Measurements from ENCODE around the gene VPS29. TPM values are rescaled to one million over a fixed set of nuclear protein-coding genes. Genes with fewer than 3 reads are reported as not detected.

Gene VPS29
- total and polyA plus RNA-seq, 2 donors (not counting 1 experiment from before 2014, with no cell fraction given): 115 to 118 TPM

DNA sequence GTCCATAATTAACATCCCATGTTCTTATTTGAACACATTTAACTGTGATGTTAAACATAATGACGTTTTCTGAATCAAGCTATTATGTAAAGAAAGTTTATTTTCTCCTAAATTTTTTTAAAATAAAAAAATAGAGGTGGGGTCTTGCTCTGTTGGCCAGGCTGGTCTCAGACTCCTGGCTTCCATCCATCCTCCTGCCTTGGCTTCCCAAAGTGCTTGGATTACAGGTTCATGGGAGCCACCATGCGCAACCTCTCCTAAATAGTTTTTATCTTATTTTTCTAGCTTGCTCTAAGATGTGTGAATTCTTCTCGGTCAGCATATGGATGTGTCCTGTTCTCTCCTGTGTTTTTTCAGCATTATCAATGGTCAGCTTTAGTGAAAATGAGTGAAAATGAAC, 3.4 kb upstream of the VPS29 start:
- H3K27ac ChIP-seq (ENCODE audit: low read length in 2 of 2): no peak overlapping the region
- H3K9me3 ChIP-seq (ENCODE audit: control extremely low read depth in 1 of 3, control insufficient read depth in 2 of 3, insufficient read depth in 1 of 3, low read length in 2 of 3): no peaks in the 10 kb centered on the region
- no peaks in the 10 kb centered on the region for H3K27me3 ChIP-seq (replicated peaks in 1 of 4; ENCODE audit: control extremely low read depth in 1 of 4, control insufficient read depth in 3 of 4, insufficient read depth in 4 of 4, low read length in 3 of 4)
- TF ChIP-seq EZH2 (IDR thresholded peaks at IDR 0.05; ENCODE audit: borderline replicate concordance, insufficient read depth, low read depth, low read length, poor library complexity, severe bottlenecking): no peak
- TF ChIP-seq, protein P1, sequence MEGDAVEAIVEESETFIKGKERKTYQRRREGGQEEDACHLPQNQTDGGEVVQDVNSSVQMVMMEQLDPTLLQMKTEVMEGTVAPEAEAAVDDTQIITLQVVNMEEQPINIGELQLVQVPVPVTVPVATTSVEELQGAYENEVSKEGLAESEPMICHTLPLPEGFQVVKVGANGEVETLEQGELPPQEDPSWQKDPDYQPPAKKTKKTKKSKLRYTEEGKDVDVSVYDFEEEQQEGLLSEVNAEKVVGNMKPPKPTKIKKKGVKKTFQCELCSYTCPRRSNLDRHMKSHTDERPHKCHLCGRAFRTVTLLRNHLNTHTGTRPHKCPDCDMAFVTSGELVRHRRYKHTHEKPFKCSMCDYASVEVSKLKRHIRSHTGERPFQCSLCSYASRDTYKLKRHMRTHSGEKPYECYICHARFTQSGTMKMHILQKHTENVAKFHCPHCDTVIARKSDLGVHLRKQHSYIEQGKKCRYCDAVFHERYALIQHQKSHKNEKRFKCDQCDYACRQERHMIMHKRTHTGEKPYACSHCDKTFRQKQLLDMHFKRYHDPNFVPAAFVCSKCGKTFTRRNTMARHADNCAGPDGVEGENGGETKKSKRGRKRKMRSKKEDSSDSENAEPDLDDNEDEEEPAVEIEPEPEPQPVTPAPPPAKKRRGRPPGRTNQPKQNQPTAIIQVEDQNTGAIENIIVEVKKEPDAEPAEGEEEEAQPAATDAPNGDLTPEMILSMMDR (IDR thresholded peaks at IDR 0.05): no peak
- Mint-ChIP-seq H3K4me1 (peaks cover 18% of the 10 kb centered on the region), H3K27me3 (no peaks in the 10 kb centered on the region), H3K4me3 (no peak overlapping the region), H3K9me3 (ENCODE audit: insufficient read depth) (no peaks in the 10 kb centered on the region), H3K27ac (no peak overlapping the region)
- H3K4me3 ChIP-seq (ENCODE audit: control extremely low read depth in 1 of 5, extremely low read depth in 1 of 5, insufficient read depth in 1 of 5, low read depth in 2 of 5, low read length in 4 of 5): no peak overlapping the region
- peaks cover 15 to 18% of the 10 kb centered on the region in 2 donors for H3K4me1 ChIP-seq (ENCODE audit: control insufficient read depth in 2 of 2, insufficient read depth in 2 of 2, low read length in 2 of 2)
- no peak overlapping the region for H3K9ac ChIP-seq (ENCODE audit: low read length)
- ATAC-seq (ENCODE audit: low read depth) (no peak), DNase-seq (no peak)
- no CpG with 5 or more reads among the region's 3 CpGs for WGBS (ENCODE audit: insufficient coverage)
- H3K79me2 ChIP-seq (ENCODE audit: control insufficient read depth, insufficient read depth, low read length): peaks cover 24% of the 10 kb centered on the region
- intact Hi-C loops (cut with micrococcal nuclease): no loop called here
- H2AFZ ChIP-seq (ENCODE audit: insufficient read depth, low read depth, low read length, poor library complexity, severe bottlenecking): no peak overlapping the region
- CTCF ChIA-PET: no interaction called here
- H4K20me1 ChIP-seq (ENCODE audit: control insufficient read depth, insufficient read depth, low read length, poor library complexity, severe bottlenecking): no peaks in the 10 kb centered on the region
- no peak overlapping the region for H3K4me2 ChIP-seq (replicated peaks; ENCODE audit: low read depth, low read length, poor library complexity, severe bottlenecking)
- POLR2A ChIA-PET: no interaction called here
- H3K36me3 ChIP-seq (replicated peaks in 1 of 2; ENCODE audit: control extremely low read depth in 1 of 2, control insufficient read depth in 1 of 2, extremely low read depth in 1 of 2, insufficient read depth in 2 of 2, low read length in 1 of 2): no peaks in the 10 kb centered on the region

DNA sequence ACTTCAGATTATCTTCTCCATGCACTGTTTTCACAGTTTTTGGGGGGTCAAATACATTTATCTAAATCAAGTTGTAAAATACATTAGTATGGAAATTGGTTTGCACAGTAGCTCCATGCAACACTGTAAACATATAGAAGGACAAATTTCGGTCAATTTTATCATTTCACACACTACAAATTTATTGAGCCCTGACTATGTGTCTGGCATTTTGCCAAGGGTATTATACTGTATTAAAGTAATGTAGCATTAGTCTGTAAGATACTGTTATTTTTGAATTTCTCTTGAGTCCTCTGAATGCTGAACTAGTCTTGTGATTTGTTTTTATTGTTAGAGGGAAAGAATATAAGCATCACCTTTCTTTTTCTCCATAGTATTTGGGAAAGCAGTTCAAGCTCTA, 1.5 kb upstream of the VPS29 start:
- Mint-ChIP-seq H3K27ac (peak overlapping the region; percentile 64), H3K4me3 (peak overlapping the region; percentile 32), H3K27me3 (no peaks in the 10 kb centered on the region), H3K4me1 (peaks cover 29% of the 10 kb centered on the region), H3K9me3 (ENCODE audit: insufficient read depth) (no peaks in the 10 kb centered on the region)
- DNase-seq (no peak), ATAC-seq (ENCODE audit: low read depth) (no peak)
- intact Hi-C loops (cut with micrococcal nuclease): loop anchor here (2.0 to 5.0 kb wide), 2 partner anchors 99 to 221 kb away; partner anchors contain the start of gene ATP2A2
- no peak for TF ChIP-seq EZH2 (IDR thresholded peaks at IDR 0.05; ENCODE audit: borderline replicate concordance, insufficient read depth, low read depth, low read length, poor library complexity, severe bottlenecking)
- no CpG with 5 or more reads among the region's 1 CpG for WGBS (ENCODE audit: insufficient coverage)
- POLR2A ChIA-PET: interaction anchor here (0.6 to 0.8 kb wide), 3 partner anchors 34 to 199 kb away, joined by 3 to 4 read pairs (median 3); no protein-coding TSS in a partner anchor
- no peaks in the 10 kb centered on the region for H3K9me3 ChIP-seq (ENCODE audit: control extremely low read depth in 1 of 3, control insufficient read depth in 2 of 3, insufficient read depth in 1 of 3, low read length in 2 of 3)
- H3K27ac ChIP-seq (ENCODE audit: low read length in 2 of 2): no peak overlapping the region
- peaks cover 41% of the 10 kb centered on the region for H3K79me2 ChIP-seq (ENCODE audit: control insufficient read depth, insufficient read depth, low read length)
- H3K4me2 ChIP-seq (replicated peaks; ENCODE audit: low read depth, low read length, poor library complexity, severe bottlenecking): no peak overlapping the region
- H3K9ac ChIP-seq (ENCODE audit: low read length): no peak overlapping the region
- no peaks in the 10 kb centered on the region for H3K36me3 ChIP-seq (replicated peaks in 1 of 2; ENCODE audit: control extremely low read depth in 1 of 2, control insufficient read depth in 1 of 2, extremely low read depth in 1 of 2, insufficient read depth in 2 of 2, low read length in 1 of 2)
- CTCF ChIA-PET: interaction anchor here (0.6 to 4.3 kb wide), 7 partner anchors 10 to 384 kb away, joined by 3 to 25 read pairs (median 4); partner anchors contain the start of genes FAM216A and GPN3
- H4K20me1 ChIP-seq (ENCODE audit: control insufficient read depth, insufficient read depth, low read length, poor library complexity, severe bottlenecking): no peaks in the 10 kb centered on the region
- no peak overlapping the region for H3K4me3 ChIP-seq (ENCODE audit: control extremely low read depth in 1 of 5, extremely low read depth in 1 of 5, insufficient read depth in 1 of 5, low read depth in 2 of 5, low read length in 4 of 5)
- no peak overlapping the region for H2AFZ ChIP-seq (ENCODE audit: insufficient read depth, low read depth, low read length, poor library complexity, severe bottlenecking)
- H3K27me3 ChIP-seq (replicated peaks in 1 of 4; ENCODE audit: control extremely low read depth in 1 of 4, control insufficient read depth in 3 of 4, insufficient read depth in 4 of 4, low read length in 3 of 4): no peaks in the 10 kb centered on the region
- H3K4me1 ChIP-seq (ENCODE audit: control insufficient read depth in 2 of 2, insufficient read depth in 2 of 2, low read length in 2 of 2): peaks cover 19 to 20% of the 10 kb centered on the region in 2 donors

Data from B cell (primary cell).